NT2/D1 (cell line): ENCODE data around the gene APOA1.

Experiments
- DNase-seq: peaks from one replicate; pipeline ENCODE4 v3.0.0-alpha.2; 2011; ENCODE audit warnings: low read depth, low spot score
- H3K27me3 ChIP-seq: 2 replicates; pipeline ENCODE4 v1.6.0; 2011; ENCODE audit warnings: mild to moderate bottlenecking; ENCODE audit not compliant: insufficient read length, insufficient read depth
- H3K36me3 ChIP-seq: 2 replicates; pipeline ENCODE4 v1.6.1; 2011; ENCODE audit warnings: mild to moderate bottlenecking, low read length, mixed read lengths; ENCODE audit not compliant: insufficient read depth, insufficient read length
- H3K4me1 ChIP-seq: 2 replicates; pipeline ENCODE4 v1.5.1; 2011; ENCODE audit not compliant: insufficient read depth, insufficient read length
- H3K4me3 ChIP-seq: 2 replicates; pipeline ENCODE4 v1.5.1; 2011; ENCODE audit warnings: low read depth; ENCODE audit not compliant: insufficient read length
- H3K9ac ChIP-seq: 2 replicates; pipeline ENCODE4 v1.6.0; 2011; ENCODE audit warnings: low read depth; ENCODE audit not compliant: insufficient read length
- H3K9me3 ChIP-seq: 2 replicates; pipeline ENCODE4 v1.5.1; 2011; ENCODE audit warnings: mild to moderate bottlenecking, low read length; ENCODE audit not compliant: insufficient read depth
- SUZ12 ChIP-seq: IDR thresholded peaks from 2 replicates; pipeline ENCODE4 v1.6.1; 2011; ENCODE audit not compliant: insufficient read length, insufficient read depth; ENCODE audit errors: extremely low read depth
- YY1 ChIP-seq: IDR thresholded peaks from 2 replicates; pipeline ENCODE4 v1.6.1; 2011; ENCODE audit not compliant: insufficient read length, insufficient read depth
- ZNF274 ChIP-seq: IDR thresholded peaks from 2 replicates; pipeline ENCODE4 v1.6.1; 2011; ENCODE audit warnings: mild to moderate bottlenecking, low read depth, low read length

The APOA1 gene

DNA sequence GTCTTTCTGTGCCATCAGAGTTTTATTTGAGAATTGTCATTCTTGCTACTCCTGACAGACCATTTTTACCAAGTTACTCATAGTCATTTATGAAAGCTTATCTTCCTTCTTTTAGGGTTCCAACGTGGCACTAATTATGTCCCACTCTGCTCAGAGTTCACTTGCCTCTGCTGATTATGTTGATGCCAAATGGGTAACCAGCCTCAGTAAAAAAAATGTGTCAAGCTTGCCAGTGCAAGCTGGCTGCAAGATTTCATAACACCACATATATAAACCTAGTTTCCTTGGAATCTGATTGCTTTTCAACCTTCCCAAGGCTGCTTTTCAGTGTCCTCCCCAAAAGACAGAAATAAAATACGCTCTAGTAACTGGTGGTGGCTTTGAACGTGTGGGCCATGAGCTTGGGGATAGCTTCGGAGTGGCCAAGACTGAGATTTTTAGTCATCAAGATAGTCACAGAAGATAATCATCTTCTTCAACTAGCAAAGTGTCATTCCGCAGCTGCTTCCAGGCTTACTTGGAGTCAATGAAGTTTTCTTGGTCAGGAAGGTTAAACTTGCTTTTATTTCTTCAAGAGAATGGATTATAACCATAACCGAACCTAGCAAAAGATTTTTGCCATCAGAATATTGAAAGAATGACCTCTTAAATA, 29.5 kb upstream of the APOA1 start:
- no peak overlapping the region for H3K4me3 ChIP-seq
- no peak for DNase-seq
- peaks cover 65% of the 10 kb centered on the region for H3K36me3 ChIP-seq
- no peak overlapping the region for H3K9ac ChIP-seq
- no peaks in the 10 kb centered on the region for H3K27me3 ChIP-seq
- TF ChIP-seq ZNF274 = no peak
- no peak for TF ChIP-seq YY1
- TF ChIP-seq SUZ12 = no peak
- H3K9me3 ChIP-seq = no peaks in the 10 kb centered on the region
- no peaks in the 10 kb centered on the region for H3K4me1 ChIP-seq

DNA sequence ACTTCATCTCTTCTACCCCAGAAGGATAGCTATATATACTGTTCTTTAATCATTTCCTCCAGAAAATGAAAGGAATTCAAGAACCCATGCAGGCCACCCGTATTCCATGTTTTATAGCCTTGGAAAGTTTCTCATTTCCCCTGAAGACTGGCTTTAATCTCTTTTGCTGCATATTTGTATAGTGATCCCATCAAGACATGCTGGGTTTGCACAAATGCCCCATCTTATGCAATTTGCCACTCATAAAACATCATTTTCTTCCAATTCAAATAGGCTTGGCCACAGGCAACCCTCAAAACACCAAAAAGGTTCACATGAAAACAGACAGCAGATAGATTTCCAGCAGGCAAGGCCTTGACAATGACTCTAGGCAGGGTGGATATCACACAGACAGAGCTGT, 28.3 kb upstream of the APOA1 start:
- H3K36me3 ChIP-seq = peaks cover 64% of the 10 kb centered on the region
- no peak overlapping the region for H3K9ac ChIP-seq
- no peak overlapping the region for H3K4me3 ChIP-seq

DNA sequence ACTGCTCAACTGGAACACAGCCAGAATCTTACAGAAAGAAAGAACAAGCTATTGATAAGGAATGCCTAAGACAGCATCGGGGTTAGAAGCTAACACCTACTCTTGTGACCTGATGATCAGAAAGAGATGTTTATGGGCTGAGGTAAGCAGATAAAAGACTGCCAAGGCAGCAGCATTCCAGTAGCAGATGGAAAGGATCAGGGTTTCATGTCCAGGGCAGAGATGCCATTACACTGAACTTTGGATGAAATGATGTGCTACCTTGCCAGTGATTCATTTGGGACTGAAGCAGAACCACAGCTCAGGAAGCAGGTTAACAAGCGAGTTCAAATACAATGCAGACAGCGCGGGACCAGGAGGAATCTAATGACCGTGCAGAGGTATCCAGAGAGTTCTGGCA, 27.1 kb upstream of the APOA1 start:
- peaks cover 66% of the 10 kb centered on the region for H3K36me3 ChIP-seq
- H3K4me1 ChIP-seq = no peaks in the 10 kb centered on the region
- H3K27me3 ChIP-seq = no peaks in the 10 kb centered on the region
- H3K9me3 ChIP-seq = no peaks in the 10 kb centered on the region
- no peak overlapping the region for H3K9ac ChIP-seq
- TF ChIP-seq YY1 = no peak
- TF ChIP-seq ZNF274 = no peak
- no peak for TF ChIP-seq SUZ12
- no peak overlapping the region for H3K4me3 ChIP-seq
- DNase-seq = no peak

More for the DNA sequence above, 28.3 kb upstream of the APOA1 start:
- H3K27me3 ChIP-seq = no peaks in the 10 kb centered on the region
- no peak for TF ChIP-seq YY1
- TF ChIP-seq ZNF274 = no peak
- no peak for TF ChIP-seq SUZ12
- no peaks in the 10 kb centered on the region for H3K9me3 ChIP-seq
- no peaks in the 10 kb centered on the region for H3K4me1 ChIP-seq
- no peak for DNase-seq

DNA sequence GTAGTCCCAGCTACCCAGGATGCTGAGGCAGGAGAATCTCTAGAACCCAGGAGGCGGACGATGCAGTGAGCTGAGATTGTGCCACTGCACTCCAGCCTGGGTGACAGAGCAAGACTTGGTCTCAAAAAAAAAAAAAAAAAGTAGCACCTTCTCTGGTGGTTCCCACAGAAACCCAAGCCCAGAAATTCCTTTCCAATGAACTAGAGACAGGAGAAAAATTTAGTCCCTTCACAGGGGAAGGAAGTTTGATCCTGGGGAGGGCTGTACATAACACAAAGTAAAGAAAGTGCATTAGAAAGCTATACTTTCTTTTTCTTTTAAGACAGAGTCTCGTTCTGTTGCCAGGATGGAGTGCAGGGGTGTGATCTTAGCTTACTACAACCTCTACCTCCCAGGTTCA, 25.5 kb upstream of the APOA1 start:
- DNase-seq = no peak
- no peaks in the 10 kb centered on the region for H3K4me1 ChIP-seq
- H3K4me3 ChIP-seq = no peak overlapping the region
- peaks cover 68% of the 10 kb centered on the region for H3K36me3 ChIP-seq
- no peaks in the 10 kb centered on the region for H3K9me3 ChIP-seq
- no peaks in the 10 kb centered on the region for H3K27me3 ChIP-seq
- no peak overlapping the region for H3K9ac ChIP-seq
- TF ChIP-seq SUZ12 = no peak
- no peak for TF ChIP-seq ZNF274
- TF ChIP-seq YY1 = no peak

DNA sequence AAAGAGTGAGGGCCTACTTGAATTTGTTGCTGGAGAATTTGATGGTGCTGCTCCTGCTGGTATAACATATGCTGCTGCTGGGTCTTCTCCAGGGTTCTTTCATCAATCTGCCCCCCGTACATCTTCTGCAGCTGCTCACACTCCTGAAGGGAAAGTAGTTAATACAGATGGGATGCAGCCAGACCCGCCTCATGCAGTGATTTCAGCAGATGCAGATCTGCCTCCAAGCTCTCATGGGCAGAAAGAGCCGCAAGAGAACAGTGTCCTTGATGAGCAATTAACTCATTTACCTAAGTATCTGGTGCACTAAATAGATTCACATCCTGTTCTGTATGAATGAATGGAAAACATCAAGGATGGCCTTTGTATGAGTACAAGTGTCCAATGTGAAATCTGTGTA, 24.8 kb upstream of the APOA1 start:
- no peak overlapping the region for H3K9ac ChIP-seq
- no peaks in the 10 kb centered on the region for H3K27me3 ChIP-seq
- H3K4me1 ChIP-seq = no peaks in the 10 kb centered on the region
- no peak overlapping the region for H3K4me3 ChIP-seq
- TF ChIP-seq ZNF274 (no peak), SUZ12 (no peak), YY1 (no peak)
- DNase-seq = no peak
- H3K9me3 ChIP-seq = no peaks in the 10 kb centered on the region
- peaks cover 68% of the 10 kb centered on the region for H3K36me3 ChIP-seq

DNA sequence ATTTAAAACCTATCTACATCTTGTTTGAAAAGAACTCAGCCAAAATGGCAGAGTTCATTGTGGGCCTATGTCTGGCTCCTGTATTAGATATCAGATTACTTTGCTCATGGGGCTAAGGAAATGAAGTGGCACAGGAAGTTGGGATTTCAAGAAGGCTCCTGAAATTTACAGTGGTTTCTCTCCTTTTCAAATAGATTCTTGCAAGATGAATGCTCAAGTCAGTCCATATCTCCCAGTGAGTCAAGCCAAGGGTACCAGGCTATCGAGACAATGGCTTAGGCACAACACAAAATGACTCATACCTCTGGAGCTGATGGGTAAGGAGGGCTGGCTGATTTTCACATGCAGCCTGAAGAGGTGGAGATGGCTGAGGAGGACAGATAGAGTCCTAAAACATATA, 24.1 kb upstream of the APOA1 start:
- H3K27me3 ChIP-seq = no peaks in the 10 kb centered on the region
- H3K9me3 ChIP-seq = no peaks in the 10 kb centered on the region
- H3K9ac ChIP-seq = no peak overlapping the region
- no peaks in the 10 kb centered on the region for H3K4me1 ChIP-seq
- peaks cover 65% of the 10 kb centered on the region for H3K36me3 ChIP-seq
- H3K4me3 ChIP-seq = no peak overlapping the region
- TF ChIP-seq YY1 (no peak), SUZ12 (no peak), ZNF274 (no peak)
- no peak for DNase-seq

DNA sequence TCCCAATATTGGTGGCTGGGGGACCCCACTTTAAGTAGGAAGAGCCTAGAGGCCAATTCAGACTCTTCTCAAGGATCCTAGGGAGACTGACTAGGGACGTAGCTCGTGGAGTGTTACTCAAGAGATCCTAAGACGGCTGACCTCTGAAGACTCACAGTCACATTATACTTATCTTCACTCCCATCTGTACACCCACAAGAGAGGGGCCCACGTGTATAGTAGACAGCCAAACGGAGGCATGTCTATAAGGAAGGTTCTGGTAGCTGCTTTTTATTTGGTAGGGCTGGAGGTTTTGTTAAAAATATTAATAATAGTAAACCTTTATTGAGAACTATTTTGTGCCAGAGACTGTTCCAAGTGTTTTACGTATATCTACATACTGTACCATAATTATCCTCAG, 22.9 kb upstream of the APOA1 start:
- TF ChIP-seq SUZ12 (no peak), ZNF274 (no peak), YY1 (no peak)
- Histone ChIP-seq H3K4me3 (no peak overlapping the region), H3K9ac (no peak overlapping the region), H3K36me3 (peaks cover 71% of the 10 kb centered on the region), H3K4me1 (no peaks in the 10 kb centered on the region), H3K27me3 (no peaks in the 10 kb centered on the region), H3K9me3 (no peaks in the 10 kb centered on the region)
- DNase-seq = no peak

DNA sequence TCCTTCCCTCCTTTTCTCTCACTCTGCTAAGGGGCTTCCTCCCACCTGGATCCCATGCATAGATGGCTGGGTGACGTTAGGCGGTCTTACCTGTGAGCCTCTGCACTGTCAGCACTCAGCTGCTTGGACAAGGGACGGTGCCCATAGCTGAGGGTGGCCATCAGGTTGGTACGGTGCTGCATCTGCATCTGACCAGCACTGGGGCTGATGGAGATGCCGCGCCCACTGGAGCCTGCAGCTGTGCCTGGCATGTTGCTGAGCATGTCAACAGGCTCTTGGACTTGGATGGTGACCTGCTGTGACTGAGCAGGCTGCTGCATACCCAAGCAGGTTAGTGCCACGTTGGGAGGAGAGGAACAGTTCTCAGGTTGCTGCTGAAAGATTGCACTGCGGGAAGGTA, 21.8 kb upstream of the APOA1 start:
- H3K36me3 ChIP-seq = peaks cover 73% of the 10 kb centered on the region
- TF ChIP-seq SUZ12 (no peak), ZNF274 (no peak), YY1 (no peak)

More for the DNA sequence above, 21.8 kb upstream of the APOA1 start:
- Histone ChIP-seq H3K27me3 (no peaks in the 10 kb centered on the region), H3K4me3 (no peak overlapping the region), H3K9me3 (no peaks in the 10 kb centered on the region), H3K4me1 (no peaks in the 10 kb centered on the region), H3K9ac (no peak overlapping the region)
- DNase-seq = no peak
